ENCODE results near the gene STXBP3. TPM values are rescaled to one million over a fixed set of nuclear protein-coding genes. Genes with fewer than 3 reads are reported as not detected.
"Not testable (repeated sequence)": the region's sequence is repeated elsewhere in the genome, so short reads cannot be mapped to it uniquely, and the experiment has no call there.

STXBP3 gene, protein sequence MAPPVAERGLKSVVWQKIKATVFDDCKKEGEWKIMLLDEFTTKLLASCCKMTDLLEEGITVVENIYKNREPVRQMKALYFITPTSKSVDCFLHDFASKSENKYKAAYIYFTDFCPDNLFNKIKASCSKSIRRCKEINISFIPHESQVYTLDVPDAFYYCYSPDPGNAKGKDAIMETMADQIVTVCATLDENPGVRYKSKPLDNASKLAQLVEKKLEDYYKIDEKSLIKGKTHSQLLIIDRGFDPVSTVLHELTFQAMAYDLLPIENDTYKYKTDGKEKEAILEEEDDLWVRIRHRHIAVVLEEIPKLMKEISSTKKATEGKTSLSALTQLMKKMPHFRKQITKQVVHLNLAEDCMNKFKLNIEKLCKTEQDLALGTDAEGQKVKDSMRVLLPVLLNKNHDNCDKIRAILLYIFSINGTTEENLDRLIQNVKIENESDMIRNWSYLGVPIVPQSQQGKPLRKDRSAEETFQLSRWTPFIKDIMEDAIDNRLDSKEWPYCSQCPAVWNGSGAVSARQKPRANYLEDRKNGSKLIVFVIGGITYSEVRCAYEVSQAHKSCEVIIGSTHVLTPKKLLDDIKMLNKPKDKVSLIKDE
- 10 to 100 TPM; 43.5 to 60.4 TPM for total RNA-seq

- no peaks in the 10 kb centered on the region for H3K36me3 ChIP-seq
- H3K27ac ChIP-seq: peak within 1 kb of the TSS; percentile 99
- intact Hi-C loops (cut with DNase I): loop anchor here (2.0 kb wide), 1 partner anchor 52 kb away; no protein-coding TSS in a partner anchor
- H3K27me3 ChIP-seq: no peaks in the 10 kb centered on the region
- H3K4me3 ChIP-seq: peak within 1 kb of the TSS; percentile 73
- H3K9ac ChIP-seq (ENCODE audit: low read depth in 2 of 2, low read length in 2 of 2): peak within 1 kb of the TSS; percentile 84 to 97
- TF ChIP-seq CTCF (IDR thresholded peaks at IDR 0.05): peak; percentile 96
- DNase-seq: peak; percentile 99
- no peaks in the 10 kb centered on the region for H3K9me3 ChIP-seq
- no peaks in the 10 kb centered on the region for H3K4me1 ChIP-seq
These were observed at the start of gene STXBP3 for GRCh38 chr1:108746382-108747170. Gene STXBP3, plus strand, starts transcription at chr1:108746674. Its CDS starts 64 bp downstream, at chr1:108746738.

DNA sequence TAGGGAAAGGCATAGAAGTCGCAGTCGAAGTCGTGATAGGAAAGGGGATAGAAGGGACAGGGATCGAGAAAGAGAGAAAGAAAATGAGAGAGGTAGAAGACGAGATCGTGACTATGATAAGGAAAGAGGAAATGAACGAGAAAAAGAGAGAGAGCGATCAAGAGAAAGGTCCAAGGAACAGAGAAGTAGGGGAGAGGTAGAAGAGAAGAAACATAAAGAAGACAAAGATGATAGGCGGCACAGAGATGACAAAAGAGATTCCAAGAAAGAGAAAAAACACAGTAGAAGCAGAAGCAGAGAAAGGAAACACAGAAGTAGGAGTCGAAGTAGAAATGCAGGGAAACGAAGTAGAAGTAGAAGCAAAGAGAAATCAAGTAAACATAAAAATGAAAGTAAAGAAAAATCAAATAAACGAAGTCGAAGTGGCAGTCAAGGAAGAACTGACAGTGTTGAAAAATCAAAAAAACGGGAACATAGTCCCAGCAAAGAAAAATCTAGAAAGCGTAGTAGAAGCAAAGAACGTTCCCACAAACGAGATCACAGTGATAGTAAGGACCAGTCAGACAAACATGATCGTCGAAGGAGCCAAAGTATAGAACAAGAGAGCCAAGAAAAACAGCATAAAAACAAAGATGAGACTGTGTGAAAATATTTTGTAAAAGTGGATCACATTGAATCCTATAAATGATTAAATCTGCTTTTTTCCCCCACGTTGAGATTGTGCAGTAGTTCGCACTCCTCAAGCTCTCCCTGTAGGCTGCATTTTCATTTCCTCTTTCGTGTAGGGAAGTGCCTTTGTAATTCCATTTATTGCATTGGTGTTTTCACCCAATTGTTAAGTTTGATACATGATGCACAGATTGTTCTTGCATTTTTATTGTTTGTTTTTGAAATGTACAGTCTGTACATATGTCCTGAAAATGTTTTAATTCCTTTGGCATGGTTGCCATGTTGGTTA lies 46.8 kb upstream of the STXBP3 start:
- no peak for TF ChIP-seq CTCF (IDR thresholded peaks at IDR 0.05)
- H3K4me1 ChIP-seq: no peaks in the 10 kb centered on the region
- no peak overlapping the region for H3K9ac ChIP-seq (ENCODE audit: low read depth in 2 of 2, low read length in 2 of 2)
- H3K4me3 ChIP-seq: no peak overlapping the region
- DNase-seq: no peak
- no peak overlapping the region for H3K27ac ChIP-seq
- no peaks in the 10 kb centered on the region for H3K9me3 ChIP-seq
- no peaks in the 10 kb centered on the region for H3K27me3 ChIP-seq
- peaks cover 13% of the 10 kb centered on the region for H3K36me3 ChIP-seq
- intact Hi-C loops (cut with DNase I): no loop called here

DNA sequence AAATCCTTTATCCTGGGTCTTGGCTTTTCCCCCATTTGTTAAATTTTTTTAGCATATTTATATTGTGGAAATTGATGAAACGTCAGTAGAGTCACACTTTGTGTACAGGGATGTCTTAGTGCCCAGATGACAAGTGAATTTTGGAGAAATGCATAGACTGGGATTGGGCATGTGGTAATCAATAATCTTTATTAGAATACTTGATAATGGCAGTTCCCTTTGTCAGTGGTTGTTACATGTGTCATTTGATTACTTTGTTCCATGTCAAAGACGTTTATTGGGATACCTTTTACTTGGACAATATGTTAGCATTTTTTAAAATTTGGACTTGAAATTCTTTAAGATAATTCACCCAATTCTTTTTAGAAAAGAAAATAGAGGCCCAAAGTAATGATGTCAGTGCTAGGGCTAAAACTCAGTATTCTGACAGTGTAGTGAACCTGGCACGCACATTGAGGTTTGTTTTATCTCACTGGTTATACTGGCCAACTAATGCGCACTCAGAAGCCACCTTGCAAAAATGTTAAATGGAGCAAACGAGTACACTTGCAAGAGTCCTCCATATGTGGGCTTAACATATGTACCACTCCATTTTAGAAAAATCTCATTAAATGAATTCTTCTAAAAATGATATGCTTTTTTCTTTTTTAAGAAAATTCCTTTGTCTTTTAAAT lies 45.2 kb upstream of the STXBP3 start:
- intact Hi-C loops (cut with DNase I): no loop called here
- no peak for DNase-seq
- Histone ChIP-seq H3K9me3 (no peaks in the 10 kb centered on the region), H3K4me1 (no peaks in the 10 kb centered on the region), H3K9ac (ENCODE audit: low read depth in 2 of 2, low read length in 2 of 2) (no peak overlapping the region), H3K36me3 (peaks cover 7% of the 10 kb centered on the region), H3K27ac (no peak overlapping the region), H3K4me3 (no peak overlapping the region), H3K27me3 (no peaks in the 10 kb centered on the region)
- TF ChIP-seq CTCF (IDR thresholded peaks at IDR 0.05): no peak

DNA sequence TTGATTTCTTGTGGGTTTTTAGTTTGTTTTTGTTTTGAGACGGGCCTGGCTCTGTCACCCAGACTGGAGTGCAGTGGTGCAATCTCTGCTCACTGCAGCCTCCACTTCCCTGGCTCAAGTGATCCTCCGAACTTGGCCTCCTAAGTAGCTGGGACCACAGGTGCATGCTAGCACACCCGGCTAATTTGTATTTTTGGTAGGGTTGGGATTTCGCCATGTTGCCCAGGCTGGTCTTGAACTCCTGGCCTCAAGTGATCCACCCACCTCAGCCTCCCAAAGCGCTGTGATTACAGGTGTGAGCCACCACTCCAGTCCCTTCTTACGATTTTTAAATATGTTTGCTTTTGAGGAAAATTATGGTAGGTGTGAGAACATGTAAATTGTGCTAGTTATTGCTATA lies 44.4 kb upstream of the STXBP3 start:
- DNase-seq; H3K9ac ChIP-seq (ENCODE audit: low read depth in 2 of 2, low read length in 2 of 2); H3K27me3 ChIP-seq; H3K4me1 ChIP-seq; H3K9me3 ChIP-seq; H3K27ac ChIP-seq; H3K4me3 ChIP-seq; H3K36me3 ChIP-seq; intact Hi-C loops (cut with DNase I): not testable (repeated sequence)

DNA sequence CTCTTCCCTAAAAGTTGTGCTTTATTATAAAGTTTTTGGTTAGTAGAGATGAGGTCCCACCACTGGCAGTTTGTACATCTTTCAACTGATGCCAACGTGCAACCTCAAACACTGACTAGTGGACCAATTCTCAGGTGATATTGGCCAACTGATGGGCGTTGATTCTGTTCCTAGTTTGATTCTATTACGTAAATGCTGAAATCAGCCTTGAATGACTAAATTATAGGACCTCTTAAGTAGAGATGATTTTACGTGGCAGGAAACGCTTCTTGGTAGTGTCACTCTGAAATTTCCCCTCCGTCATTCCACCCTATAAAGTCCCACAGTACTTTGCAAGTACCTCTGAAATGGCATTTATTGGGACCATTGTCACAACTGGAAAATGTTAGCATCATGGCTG lies 42.5 kb upstream of the STXBP3 start:
- Histone ChIP-seq H3K4me1 (no peaks in the 10 kb centered on the region), H3K9me3 (no peaks in the 10 kb centered on the region), H3K36me3 (no peaks in the 10 kb centered on the region), H3K27ac (no peak overlapping the region), H3K9ac (ENCODE audit: low read depth in 2 of 2, low read length in 2 of 2) (no peak overlapping the region), H3K4me3 (no peak overlapping the region), H3K27me3 (no peaks in the 10 kb centered on the region)
- no peak for TF ChIP-seq CTCF (IDR thresholded peaks at IDR 0.05)
- intact Hi-C loops (cut with DNase I): no loop called here
- no peak for DNase-seq
